Breast epithelium (tissue), 3 donors: ENCODE data around the gene HBG1.

Experiments
- POLR2A ChIP-seq: fragments of 450-650 bp; IDR thresholded peaks from one replicate; pipeline ENCODE4 v1.6.1; 2016; ENCODE audit warnings: antibody characterized with exemption, mild to moderate bottlenecking, moderate library complexity
- POLR2AphosphoS5 ChIP-seq, 3 donors: sonication (generic); formaldehyde crosslinking; IDR thresholded peaks; one replicate each; pipeline ENCODE4 v1.6.1; 2017; ENCODE audit warnings: antibody characterized with exemption in 3 of 3
- TF ChIP-seq, protein P1 (sequence below), 3 donors: fragments of 450-650 bp; IDR thresholded peaks; one replicate each; pipeline ENCODE4 v1.5.1; 2016 to 2017; ENCODE audit warnings: antibody characterized with exemption in 3 of 3, mild to moderate bottlenecking in 3 of 3, moderate library complexity in 3 of 3

DNA sequence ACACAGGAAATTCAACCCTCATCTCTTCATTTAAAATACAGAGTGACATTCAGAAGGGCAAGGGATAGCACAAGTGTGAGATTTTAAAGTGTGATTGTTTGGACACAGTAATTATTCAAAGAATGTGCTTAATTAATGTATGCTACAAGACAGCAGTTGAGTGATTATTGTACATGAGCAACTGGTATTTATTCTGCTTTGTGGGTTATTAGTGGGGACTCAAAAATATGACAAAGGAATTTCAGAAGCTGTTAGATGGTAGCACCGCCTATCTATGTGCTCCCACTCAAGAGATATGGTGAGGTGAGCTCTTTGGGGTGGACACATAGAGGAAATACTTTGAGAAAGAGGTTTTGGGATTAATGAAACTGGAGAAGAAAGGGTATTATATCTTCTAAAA is 9.6 kb downstream of the HBG1 start:
- TF ChIP-seq, protein P1, sequence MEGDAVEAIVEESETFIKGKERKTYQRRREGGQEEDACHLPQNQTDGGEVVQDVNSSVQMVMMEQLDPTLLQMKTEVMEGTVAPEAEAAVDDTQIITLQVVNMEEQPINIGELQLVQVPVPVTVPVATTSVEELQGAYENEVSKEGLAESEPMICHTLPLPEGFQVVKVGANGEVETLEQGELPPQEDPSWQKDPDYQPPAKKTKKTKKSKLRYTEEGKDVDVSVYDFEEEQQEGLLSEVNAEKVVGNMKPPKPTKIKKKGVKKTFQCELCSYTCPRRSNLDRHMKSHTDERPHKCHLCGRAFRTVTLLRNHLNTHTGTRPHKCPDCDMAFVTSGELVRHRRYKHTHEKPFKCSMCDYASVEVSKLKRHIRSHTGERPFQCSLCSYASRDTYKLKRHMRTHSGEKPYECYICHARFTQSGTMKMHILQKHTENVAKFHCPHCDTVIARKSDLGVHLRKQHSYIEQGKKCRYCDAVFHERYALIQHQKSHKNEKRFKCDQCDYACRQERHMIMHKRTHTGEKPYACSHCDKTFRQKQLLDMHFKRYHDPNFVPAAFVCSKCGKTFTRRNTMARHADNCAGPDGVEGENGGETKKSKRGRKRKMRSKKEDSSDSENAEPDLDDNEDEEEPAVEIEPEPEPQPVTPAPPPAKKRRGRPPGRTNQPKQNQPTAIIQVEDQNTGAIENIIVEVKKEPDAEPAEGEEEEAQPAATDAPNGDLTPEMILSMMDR (IDR thresholded peaks at IDR 0.05) = no peak
- TF ChIP-seq POLR2A (no peak), POLR2AphosphoS5 (IDR thresholded peaks at IDR 0.05) (no peak)
